Cardiac muscle cell (in vitro differentiated cells and primary cell): ENCODE data around the gene MIEF1. TPM values are rescaled to one million over a fixed set of nuclear protein-coding genes. Genes with fewer than 3 reads are reported as not detected.

Experiments
- DNase-seq, 2 donors: peaks; one replicate each; pipeline versions ENCODE4 v3.0.0 to v3.0.0-alpha.2; 2010 to 2017; ENCODE audit warnings: low read depth in 1 of 2, low spot score in 1 of 2
- H3K27ac ChIP-seq: fragments of 200-600 bp; sonication (generic); 2 replicates; pipeline ENCODE4 v1.5.1; 2016
- H3K27me3 ChIP-seq: fragments of 200-600 bp; sonication (generic); 2 replicates; pipeline ENCODE4 v1.6.0; 2016; ENCODE audit warnings: control low read depth
- H3K36me3 ChIP-seq: fragments of 200-600 bp; sonication (generic); 2 replicates; pipeline ENCODE4 v1.5.1; 2016; ENCODE audit warnings: control low read depth
- H3K4me1 ChIP-seq: fragments of 200-600 bp; sonication (generic); 2 replicates; pipeline ENCODE4 v1.8.1; 2017; ENCODE audit warnings: low read depth, mild to moderate bottlenecking, mixed run types
- H3K4me3 ChIP-seq: fragments of 200-600 bp; sonication (generic); 2 replicates; pipeline ENCODE4 v1.5.1; 2016; ENCODE audit warnings: mild to moderate bottlenecking
- H3K9me3 ChIP-seq: fragments of 200-600 bp; sonication (generic); 2 replicates; pipeline ENCODE4 v1.5.1; 2017; ENCODE audit warnings: low read depth, mild to moderate bottlenecking, control low read depth
- polyA plus RNA-seq: library from polyadenylated mRNA; unstranded; fragments of >200 nt; fragmentation: Nextera tagmentation; extraction: Ambion mirVana; gene quantifications from 2 replicates; pipeline ENCODE4 v1.2.1, GENCODE V29; 2016
- total RNA-seq: library from RNA; depleted of rRNA; stranded (reverse); fragments of >200 nt; gene quantifications from 2 replicates; pipeline ENCODE4 v1.2.3, GENCODE V29; 2016
- TF ChIP-seq, protein P1 (sequence below): IDR thresholded peaks from 2 replicates; pipeline ENCODE4 v1.5.1; 2012; ENCODE audit warnings: low read depth, mild to moderate bottlenecking, low read length

The MIEF1 gene
- total and polyA plus RNA-seq, 2 experiments from 2014 or later: 29.1 to 31.2 TPM

DNA sequence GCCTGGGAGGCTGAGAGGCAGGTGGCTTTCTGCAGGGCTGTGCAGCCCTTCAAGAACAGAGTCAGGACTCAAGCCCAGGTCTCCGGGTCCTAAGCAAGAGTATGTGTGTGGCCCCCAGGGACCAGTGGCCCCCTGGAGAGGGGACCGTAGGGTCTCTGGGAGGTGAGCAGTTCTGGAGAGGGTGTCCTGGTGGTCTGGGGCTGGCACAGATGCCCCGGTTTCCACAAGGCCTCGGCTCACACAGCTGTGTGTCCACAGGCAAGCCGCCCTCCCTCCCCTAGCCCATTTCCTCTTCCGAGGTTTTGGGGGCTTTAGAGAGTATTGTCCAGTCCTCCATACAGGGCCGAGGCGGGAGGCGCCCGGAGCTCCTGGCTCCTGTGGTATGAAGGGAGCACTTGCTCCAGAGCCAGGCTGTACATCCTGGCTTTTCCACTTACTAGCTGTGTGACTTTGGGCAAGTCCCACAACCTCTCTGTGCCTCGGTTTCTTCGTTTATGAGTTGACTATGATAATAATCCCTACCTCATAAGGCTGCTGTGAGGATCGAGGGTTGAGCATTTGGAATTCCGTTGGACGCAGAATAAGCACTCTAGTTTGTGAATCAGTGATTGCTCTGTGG is 33.9 kb downstream of the MIEF1 start:
- Histone ChIP-seq H3K27ac (no peak overlapping the region), H3K9me3 (no peaks in the 10 kb centered on the region), H3K4me3 (no peak overlapping the region), H3K27me3 (no peaks in the 10 kb centered on the region), H3K36me3 (no peaks in the 10 kb centered on the region), H3K4me1 (peaks cover 7% of the 10 kb centered on the region)
- TF ChIP-seq, protein P1, sequence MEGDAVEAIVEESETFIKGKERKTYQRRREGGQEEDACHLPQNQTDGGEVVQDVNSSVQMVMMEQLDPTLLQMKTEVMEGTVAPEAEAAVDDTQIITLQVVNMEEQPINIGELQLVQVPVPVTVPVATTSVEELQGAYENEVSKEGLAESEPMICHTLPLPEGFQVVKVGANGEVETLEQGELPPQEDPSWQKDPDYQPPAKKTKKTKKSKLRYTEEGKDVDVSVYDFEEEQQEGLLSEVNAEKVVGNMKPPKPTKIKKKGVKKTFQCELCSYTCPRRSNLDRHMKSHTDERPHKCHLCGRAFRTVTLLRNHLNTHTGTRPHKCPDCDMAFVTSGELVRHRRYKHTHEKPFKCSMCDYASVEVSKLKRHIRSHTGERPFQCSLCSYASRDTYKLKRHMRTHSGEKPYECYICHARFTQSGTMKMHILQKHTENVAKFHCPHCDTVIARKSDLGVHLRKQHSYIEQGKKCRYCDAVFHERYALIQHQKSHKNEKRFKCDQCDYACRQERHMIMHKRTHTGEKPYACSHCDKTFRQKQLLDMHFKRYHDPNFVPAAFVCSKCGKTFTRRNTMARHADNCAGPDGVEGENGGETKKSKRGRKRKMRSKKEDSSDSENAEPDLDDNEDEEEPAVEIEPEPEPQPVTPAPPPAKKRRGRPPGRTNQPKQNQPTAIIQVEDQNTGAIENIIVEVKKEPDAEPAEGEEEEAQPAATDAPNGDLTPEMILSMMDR: no peak
- DNase-seq: no peak

DNA sequence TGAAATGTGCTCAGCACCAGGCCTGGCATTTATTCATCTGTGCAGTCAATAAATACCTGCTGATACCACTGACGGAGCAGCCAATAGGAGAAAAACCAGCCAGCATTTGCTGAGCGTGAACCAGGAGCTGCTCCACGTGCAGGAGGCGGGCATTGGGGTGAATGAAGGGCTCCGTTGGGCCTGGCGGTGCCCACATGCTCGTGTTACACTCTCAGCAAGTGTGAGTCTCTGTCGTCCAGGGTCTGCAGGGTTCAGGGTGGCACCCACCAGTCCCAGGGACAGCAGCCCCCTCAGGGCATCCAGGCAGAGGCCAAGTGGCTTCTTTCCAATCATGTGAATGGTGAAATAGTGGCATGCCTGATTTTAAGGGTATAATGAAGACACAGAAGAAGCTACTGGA is 34.6 kb downstream of the MIEF1 start:
- H3K27ac ChIP-seq: no peak overlapping the region
- H3K27me3 ChIP-seq: no peaks in the 10 kb centered on the region
- TF ChIP-seq, protein P1: no peak
- H3K36me3 ChIP-seq: no peaks in the 10 kb centered on the region
- no peak overlapping the region for H3K4me3 ChIP-seq
- peaks cover 1% of the 10 kb centered on the region for H3K4me1 ChIP-seq
- no peak for DNase-seq
- no peaks in the 10 kb centered on the region for H3K9me3 ChIP-seq

DNA sequence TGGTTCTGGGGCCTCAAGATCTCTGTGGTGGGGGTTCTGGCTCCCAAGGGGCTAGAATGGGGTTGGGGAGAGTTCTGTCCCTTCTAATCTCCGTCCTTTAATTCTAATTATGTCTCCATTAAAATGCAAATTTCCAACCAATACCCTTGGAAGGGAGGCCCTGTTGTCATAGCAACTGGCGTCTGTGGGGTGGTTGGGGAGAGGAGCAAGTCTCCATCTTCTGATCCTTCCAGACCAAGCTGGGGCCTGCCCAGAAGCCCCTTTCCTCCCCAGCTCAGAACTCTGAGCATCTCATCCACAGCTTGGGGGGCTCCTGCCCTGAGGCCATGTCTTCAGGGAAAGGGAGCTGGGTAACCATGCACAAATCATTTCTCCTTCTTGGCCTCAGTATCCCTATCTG is 35.9 kb downstream of the MIEF1 start:
- no peak overlapping the region for H3K4me3 ChIP-seq
- H3K27ac ChIP-seq: no peak overlapping the region
- H3K36me3 ChIP-seq: no peaks in the 10 kb centered on the region
- TF ChIP-seq, protein P1: no peak
- H3K4me1 ChIP-seq: no peaks in the 10 kb centered on the region
- H3K9me3 ChIP-seq: no peaks in the 10 kb centered on the region
- no peaks in the 10 kb centered on the region for H3K27me3 ChIP-seq
- DNase-seq: no peak

DNA sequence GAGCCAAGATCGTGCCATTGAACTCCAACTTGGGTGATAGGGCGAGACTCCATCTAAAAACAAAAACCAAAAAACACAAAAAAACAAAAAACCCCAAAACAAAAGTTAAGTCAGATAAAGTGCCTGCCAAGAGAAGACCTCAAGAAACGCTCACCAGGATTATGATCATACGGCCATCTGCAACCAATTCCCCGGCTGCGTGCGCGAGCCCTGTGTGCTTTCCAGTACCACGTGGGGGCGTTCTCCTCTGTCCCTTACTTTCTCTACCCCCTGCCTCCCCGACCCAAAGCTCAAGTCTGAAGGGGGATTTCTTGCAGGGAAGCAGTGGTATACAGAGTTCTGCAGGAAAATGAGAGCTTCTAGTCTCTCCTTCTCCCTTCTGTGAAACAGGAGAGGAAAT is 41.0 kb downstream of the MIEF1 start:
- TF ChIP-seq, protein P1: peak; percentile 60
- Histone ChIP-seq H3K27me3 (peaks cover 28% of the 10 kb centered on the region), H3K36me3 (no peaks in the 10 kb centered on the region), H3K4me1 (no peaks in the 10 kb centered on the region), H3K4me3 (no peak overlapping the region), H3K9me3 (no peaks in the 10 kb centered on the region), H3K27ac (no peak overlapping the region)
- peak; percentile 46 to 68 for DNase-seq

DNA sequence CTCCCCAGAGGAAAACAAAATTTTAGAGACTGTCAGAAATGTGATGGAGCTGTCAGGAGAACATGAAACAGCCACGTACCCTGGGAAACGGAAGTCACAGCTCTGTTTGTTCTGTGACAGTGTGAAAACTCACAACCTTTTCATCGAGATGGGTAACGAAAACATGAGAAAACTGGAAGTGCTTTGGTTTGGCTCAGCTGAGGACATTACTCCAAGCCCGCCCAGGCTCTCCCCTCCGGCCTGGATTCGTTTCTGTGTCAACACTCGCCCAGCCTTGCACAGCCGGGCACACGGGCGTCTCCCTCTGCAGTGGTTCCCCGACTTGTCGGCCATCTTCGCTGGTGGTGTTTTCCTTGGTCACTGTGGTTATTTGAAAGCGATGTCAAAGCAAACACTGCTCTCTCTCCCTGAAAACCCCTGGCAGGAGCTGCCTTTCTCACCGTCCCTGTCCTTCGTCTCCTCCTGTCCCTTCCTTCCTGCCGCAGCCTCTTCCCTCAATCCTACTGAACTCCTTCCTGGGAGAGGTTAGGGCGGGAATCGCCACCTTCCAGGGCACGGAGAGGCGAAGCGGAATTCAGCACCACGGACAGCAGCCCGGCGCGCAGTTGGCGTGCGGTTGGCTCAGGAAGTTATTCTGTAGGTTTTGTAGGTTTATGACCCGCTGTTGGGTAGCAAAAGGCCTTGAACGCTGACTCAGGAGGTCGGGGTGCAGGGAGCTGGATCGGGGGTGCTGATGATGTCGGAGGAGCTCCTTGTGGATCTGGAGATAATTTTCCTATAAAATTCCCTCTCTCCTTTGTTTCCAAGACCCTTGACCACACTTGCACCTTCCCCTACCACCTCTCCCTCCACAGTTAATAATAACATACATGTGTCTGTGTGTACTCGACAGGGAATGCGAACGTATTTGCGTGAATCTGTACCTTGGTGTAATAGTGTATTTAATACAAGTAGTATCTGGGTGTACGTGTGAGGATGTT is 43.6 kb downstream of the MIEF1 start:
- peak; percentile 61 to 86 for DNase-seq
- TF ChIP-seq, protein P1: no peak
- H3K9me3 ChIP-seq: no peaks in the 10 kb centered on the region
- H3K4me3 ChIP-seq: no peak overlapping the region
- H3K27me3 ChIP-seq: peaks cover 49% of the 10 kb centered on the region
- H3K27ac ChIP-seq: no peak overlapping the region
- no peaks in the 10 kb centered on the region for H3K36me3 ChIP-seq
- no peaks in the 10 kb centered on the region for H3K4me1 ChIP-seq
